SK-N-DZ (cell line): ENCODE data around the gene DENND1A.
A peak's percentile ranks its signal among the peaks of the same experiment; 100 is the strongest.
"Not testable (repeated sequence)": the region's sequence is repeated elsewhere in the genome, so short reads cannot be mapped to it uniquely, and the experiment has no call there.

ENCODE experiments used
- DNase-seq: peaks from one replicate; pipeline ENCODE4 v3.0.0-alpha.2; 2015; ENCODE audit warnings: low spot score

The DENND1A gene

GRCh38 chr9:123947326-123947725 is 17.4 kb upstream of the DENND1A start:
- no peak for DNase-seq

GRCh38 chr9:123946101-123946821 is 16.3 kb upstream of the DENND1A start:
- DNase-seq, result no peak

GRCh38 chr9:123945532-123945931 is 15.6 kb upstream of the DENND1A start:
- no peak for DNase-seq

- not testable (repeated sequence) for DNase-seq
Measured at GRCh38 chr9:123944464-123944863, 14.5 kb upstream of the DENND1A start.

GRCh38 chr9:123943671-123944070 is 13.7 kb upstream of the DENND1A start:
- DNase-seq, result no peak

GRCh38 chr9:123942542-123942941 is 12.6 kb upstream of the DENND1A start:
- DNase-seq, result no peak

- DNase-seq, result no peak
Measured at GRCh38 chr9:123941524-123942070, 11.7 kb upstream of the DENND1A start.

- peak; percentile 38 for DNase-seq
Measured at GRCh38 chr9:123940721-123941523, 11.0 kb upstream of the DENND1A start.

GRCh38 chr9:123938401-123938800 is 8.5 kb upstream of the DENND1A start:
- no peak for DNase-seq

- DNase-seq, result not testable (repeated sequence)
Measured at GRCh38 chr9:123936575-123936974, 6.6 kb upstream of the DENND1A start.

- DNase-seq, result no peak
Measured at GRCh38 chr9:123933440-123934212, 3.7 kb upstream of the DENND1A start.

GRCh38 chr9:123929177-123929869 is 603 bp downstream of the DENND1A start:
- DNase-seq, result no peak

GRCh38 chr9:123928533-123929176 is 1.3 kb downstream of the DENND1A start:
- no peak for DNase-seq

GRCh38 chr9:123927625-123928532 is 2.0 kb downstream of the DENND1A start:
- no peak for DNase-seq

GRCh38 chr9:123926941-123927340 is 3.0 kb downstream of the DENND1A start:
- no peak for DNase-seq

- no peak for DNase-seq
Measured at GRCh38 chr9:123925819-123926218, 4.1 kb downstream of the DENND1A start.

GRCh38 chr9:123925161-123925560 is 4.8 kb downstream of the DENND1A start:
- no peak for DNase-seq

- no peak for DNase-seq
Measured at GRCh38 chr9:123924727-123925126, 5.2 kb downstream of the DENND1A start.

- DNase-seq, result no peak
Measured at GRCh38 chr9:123923884-123924283, 6.0 kb downstream of the DENND1A start.

GRCh38 chr9:123923377-123923776 is 6.5 kb downstream of the DENND1A start:
- no peak for DNase-seq
